NCI-H1092 treated with DMSO at 0.1 percent for 48 hours (cell line): ENCODE measurements around the gene EPS15.

ENCODE experiments used
- DNase-seq: peaks from one replicate; lab custom pipeline; 2025; lab: John Stamatoyannopoulos, UW

Gene EPS15

DNA sequence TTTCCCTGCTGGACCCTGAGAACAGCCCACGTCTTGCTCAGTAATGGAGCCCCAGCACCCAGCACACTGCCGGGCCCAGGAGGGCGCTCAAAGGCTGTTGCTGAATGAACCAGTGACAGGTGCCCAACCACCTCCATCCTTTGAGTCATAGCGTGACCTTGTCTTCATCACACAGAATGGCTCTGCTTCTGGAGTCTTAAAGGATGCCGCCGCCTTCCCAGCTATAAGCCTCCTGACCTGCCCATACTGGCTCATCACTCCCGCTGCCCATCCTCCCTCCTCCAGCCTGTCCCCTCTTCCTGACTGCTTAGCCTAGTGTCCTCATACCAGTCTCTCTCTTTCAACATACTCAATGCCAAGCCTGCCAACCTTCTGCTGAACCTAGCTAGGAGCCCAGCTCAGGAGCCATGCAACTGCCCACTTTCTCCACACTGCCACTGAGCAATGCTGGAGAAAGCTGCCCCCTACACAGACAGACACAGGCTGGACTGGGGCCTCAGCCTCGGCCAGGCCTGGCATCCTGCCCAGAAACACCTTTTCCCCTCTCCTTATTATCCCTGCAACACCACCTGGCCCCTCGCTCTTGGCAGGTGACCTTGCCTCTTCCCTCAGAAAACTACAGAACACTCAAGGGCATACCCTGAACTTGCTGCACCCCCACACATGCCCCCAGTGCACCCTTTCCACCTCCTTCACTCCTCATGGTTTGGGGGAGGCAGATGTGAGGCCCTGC, 202.8 kb downstream of the EPS15 start:
- DNase-seq: peak; percentile 49

DNA sequence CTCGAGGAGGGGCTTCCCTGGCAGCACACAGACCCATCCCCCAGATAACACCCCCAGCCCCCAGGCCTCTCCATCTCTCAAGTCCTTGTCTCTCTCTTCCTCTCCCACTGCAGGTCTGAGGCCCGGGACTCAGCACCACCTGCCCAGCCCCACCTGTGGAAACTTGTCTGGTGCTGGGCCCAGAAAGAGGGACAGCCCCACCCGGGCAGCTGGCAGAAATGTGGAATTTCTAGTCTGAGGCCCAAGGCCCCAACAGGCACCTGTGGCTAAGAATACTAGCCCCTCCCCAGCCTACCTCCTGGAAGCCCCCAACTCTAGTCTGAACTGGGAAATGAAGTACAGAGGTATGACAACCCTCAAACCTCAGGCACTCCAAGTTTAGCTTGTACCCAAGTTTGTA, 204.1 kb downstream of the EPS15 start:
- no peak for DNase-seq

DNA sequence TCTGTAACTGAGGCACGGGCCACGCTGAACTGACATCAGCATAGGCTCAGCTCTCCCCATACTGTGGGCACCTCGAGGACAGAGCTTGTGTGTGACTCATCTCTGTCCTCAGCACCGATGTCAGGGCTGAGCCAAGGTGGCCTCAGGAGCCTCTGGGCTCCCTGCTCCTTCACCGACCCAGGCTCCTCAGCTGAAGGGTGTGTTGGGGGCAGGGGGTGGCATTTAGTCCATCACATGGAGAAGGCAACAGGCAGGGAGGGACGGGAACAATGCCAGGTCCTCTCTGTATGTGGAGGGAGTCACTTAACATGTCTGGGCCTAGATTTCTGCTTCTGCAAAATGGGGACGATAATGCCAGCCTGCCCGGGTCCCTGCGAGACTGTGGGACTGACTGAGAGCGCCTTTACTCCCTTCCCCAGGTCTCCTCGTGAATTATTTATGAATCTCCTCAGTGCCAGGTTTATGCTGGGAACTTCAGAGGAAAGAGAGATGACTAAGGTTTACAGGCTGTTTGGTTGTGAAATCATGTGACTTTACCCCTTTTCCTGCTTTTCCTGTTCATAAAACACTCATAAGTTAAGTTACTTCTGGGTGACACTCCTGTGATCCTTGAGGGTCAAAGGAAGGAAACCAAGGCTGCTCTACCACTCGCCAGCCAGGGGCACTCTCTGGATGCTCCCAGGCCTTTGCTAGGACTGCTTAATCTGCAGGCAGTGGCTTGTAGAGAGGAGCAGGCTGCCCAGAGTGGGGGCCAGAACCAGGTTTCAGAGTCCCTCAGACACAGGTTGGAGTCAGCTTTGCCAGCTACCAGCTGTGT, 204.9 kb downstream of the EPS15 start:
- DNase-seq: no peak

DNA sequence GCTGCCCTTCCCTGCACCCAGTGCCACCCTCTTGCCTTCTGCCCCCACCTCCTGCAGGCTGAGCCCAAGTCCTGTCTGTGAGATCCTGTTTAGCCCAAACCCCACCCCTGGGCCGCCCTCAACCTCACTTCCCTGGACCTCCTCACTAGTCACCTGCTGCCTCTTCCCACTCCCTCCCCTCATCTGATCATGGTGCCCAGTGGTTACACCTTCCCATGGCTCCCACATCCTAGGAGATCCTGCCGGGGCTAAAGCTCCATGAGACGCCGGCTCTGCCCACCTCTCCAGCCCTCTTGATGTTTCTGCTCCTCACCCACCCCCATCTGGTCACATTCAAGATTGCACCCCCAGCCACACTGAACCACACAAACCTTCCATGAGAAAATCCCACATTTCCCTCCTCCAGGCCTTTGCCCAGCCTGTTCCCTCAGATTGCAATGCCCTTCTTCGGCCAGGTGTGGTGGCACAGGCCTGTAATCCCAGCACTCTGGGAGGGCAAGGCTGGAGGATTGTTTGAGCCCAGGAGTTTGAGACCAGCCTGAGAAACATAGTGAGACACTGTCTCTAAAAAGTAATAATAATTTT, 205.7 kb downstream of the EPS15 start:
- no peak for DNase-seq

DNA sequence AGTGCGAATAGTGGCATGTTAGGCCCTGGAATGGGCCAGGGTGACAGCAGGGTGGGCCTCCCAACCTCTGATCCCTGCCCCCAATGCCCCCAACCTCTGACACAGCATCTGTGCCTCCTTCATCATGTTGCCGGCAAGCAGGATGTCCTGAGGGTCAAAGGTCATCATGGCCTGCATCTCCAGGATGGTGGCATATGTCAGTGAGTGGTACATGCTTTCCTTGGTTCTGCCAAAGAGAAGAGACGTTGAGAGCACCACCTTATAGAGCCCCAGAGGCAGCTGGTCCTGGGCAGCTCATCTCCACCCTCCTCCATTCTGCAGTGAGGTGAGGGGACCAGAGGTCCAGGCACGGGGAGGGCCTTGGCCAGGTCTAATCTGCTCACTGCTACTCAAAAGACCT, 206.3 kb downstream of the EPS15 start:
- DNase-seq: no peak

DNA sequence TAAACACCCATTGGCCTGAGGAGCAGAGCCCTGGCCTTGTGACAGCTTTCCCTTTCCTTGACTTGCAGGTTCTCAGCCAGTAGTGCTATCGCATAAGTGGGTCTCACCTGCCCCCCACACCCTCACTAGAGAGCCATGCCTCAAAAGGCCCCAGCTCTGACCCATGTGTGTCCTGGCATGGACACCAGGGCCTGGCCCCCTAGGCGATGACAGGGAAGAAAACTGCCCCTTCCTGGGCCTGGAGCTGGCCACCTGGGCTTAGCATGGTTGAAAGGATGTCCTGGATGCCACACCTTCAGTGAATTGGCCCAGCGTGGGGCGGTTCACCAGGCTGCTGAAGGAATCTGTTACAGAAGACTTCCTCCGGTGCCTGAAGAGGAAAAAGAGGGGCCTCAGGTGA, 207.2 kb downstream of the EPS15 start:
- no peak for DNase-seq

DNA sequence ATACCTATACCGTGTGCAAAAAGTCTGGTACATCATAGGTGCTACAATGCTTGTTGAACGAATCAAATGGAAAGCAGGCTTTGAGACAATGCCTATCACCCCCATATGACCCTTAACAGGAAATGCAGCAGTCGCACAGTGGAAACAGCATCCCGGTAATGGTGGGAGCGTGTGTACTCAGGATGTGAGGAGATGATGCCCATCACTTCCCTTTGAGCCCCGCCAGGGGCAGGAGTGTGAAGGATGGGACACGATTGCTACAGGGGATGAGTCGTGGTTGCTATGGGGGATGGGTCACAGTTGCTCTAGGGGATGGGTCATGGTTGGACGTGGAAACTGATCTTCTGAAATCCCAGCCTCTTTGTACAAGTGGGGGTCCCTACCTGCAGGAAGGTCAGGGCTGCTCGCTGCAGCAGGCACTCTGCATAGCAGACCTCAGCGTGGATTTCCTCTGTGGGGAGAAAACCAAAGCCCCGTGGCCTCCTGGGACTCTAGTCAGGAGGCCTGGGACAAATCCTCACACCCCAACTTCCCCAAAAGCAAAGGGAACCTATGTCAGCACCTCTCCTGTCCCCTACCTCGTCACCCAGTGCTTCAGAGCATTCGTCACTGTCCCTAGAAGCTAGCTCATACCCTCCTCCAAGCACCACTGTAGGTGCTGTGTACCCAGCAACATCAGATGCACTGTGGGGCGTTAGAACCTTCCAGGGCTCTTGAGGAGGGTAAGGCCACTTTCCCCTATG, 208.0 kb downstream of the EPS15 start:
- DNase-seq: no peak

DNA sequence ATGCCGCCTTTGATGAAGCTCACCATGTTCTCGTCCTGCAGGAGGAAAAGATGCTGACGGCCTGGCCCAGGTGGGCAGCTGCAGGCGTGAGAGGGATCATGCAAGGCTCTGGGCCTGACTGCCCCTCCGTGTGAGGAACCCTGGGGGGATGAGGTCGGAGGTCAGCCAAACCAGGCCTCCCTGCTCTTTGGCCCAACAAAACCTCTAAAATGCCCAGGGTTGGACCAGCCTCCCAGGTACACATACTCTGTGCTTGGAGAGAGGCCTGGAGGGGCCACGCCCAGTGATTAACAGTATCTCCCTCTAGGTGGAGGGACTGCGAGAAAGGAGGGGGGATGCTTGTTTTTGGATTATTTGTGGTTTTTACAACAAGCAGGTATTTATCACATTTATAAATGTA, 209.8 kb downstream of the EPS15 start:
- no peak for DNase-seq

DNA sequence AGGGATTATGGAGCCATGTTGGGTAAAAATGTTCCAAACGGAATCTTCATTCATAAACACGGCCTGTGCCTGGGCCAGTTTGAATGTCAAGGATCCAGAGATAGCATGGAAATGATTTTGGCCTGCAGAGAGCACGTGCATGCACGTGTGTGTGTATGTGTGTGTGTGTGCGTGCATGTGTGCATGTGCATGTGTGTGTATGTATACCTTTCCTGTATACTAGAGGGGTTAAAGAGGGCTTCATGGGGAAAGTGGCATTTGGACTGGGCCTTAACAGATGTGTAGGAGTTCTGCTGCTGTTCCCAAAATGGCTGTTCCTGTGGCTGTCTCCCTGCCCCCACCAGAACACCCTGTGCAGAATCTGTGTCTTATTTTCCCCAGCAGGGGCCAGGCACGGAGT, 210.4 kb downstream of the EPS15 start:
- DNase-seq: no peak

DNA sequence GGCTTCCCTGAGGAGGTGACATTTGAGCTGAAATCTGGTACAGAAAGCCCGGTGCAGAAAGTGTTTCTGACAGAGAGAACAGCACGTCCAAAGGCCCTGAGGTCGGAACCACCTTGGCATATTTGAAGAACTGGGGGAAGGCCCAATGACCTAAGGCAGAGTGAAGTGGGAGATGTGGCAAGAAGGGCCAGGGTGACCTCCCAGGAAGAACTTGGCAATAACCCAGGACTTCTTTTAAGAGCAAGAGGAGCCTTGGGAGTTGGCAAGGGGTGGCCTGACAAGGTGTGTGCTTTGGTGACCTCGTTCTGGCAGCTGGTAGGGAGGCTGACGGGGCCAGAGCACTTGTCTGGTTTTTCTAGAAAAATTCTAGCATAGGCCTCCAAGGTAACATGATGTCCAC, 212.1 kb downstream of the EPS15 start:
- no peak for DNase-seq

DNA sequence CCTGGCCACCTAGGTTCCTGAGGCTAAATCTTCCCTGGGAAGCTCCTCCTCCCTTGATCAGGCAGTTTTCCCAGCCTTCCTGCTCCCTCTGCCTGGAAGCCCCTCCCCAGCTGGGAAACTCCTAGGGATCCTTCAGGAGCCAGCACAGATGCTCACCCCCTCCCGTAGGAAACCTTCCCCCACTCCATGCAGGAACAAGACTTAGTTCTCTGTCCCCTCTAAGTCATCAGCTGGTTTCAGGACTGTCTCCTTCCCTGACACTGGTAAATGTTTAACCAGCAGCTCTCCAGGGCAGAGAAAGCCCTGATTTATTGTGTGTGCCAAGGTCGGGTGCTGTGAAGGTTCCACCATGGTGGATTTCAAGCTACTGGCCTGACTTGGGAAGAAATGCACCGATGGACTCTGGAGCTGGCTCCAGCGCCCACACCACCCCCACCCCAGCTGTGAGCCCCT, 213.7 kb downstream of the EPS15 start:
- DNase-seq: no peak

DNA sequence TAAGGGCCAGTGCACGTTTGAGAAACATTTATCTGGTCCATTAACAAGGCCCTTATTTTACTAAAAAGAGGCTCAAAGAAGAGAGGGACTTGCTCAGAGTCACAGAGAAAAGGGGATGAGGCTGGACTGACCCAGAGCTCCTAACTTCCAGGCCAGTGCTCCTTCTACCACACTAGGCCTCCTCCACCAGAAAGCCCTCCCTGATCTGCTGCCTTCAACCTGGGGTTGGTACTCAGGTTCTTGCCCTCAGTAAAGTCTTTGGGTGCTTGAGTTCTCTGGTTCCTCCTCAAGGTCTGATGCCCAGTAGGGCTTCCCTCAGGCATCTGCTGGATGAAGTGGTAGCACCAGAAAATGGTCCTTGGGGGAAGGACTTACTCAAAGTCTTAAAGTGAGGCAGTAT, 214.7 kb downstream of the EPS15 start:
- DNase-seq: no peak
